Rectal smooth muscle tissue (tissue), 1 donor: Measurements from ENCODE around the gene KCP.

Source experiments
- H3K27ac ChIP-seq: one replicate; pipeline ENCODE4 v1.7.0; 2013; ENCODE audit warnings: low read depth, low read length, inconsistent platforms
- H3K27me3 ChIP-seq: one replicate; pipeline ENCODE4 v1.7.0; 2013; ENCODE audit warnings: low read length; ENCODE audit not compliant: control insufficient read depth, insufficient read depth
- H3K36me3 ChIP-seq: one replicate; pipeline ENCODE4 v1.7.0; 2013; ENCODE audit warnings: low read length; ENCODE audit not compliant: control insufficient read depth, insufficient read depth
- H3K4me1 ChIP-seq: one replicate; pipeline ENCODE4 v1.7.0; 2013; ENCODE audit warnings: low read length; ENCODE audit not compliant: control insufficient read depth, insufficient read depth
- H3K4me3 ChIP-seq: one replicate; pipeline ENCODE4 v1.7.0; 2013; ENCODE audit warnings: low read length
- H3K9ac ChIP-seq: one replicate; pipeline ENCODE4 v1.7.0; 2013; ENCODE audit warnings: low read length

KCP gene

DNA sequence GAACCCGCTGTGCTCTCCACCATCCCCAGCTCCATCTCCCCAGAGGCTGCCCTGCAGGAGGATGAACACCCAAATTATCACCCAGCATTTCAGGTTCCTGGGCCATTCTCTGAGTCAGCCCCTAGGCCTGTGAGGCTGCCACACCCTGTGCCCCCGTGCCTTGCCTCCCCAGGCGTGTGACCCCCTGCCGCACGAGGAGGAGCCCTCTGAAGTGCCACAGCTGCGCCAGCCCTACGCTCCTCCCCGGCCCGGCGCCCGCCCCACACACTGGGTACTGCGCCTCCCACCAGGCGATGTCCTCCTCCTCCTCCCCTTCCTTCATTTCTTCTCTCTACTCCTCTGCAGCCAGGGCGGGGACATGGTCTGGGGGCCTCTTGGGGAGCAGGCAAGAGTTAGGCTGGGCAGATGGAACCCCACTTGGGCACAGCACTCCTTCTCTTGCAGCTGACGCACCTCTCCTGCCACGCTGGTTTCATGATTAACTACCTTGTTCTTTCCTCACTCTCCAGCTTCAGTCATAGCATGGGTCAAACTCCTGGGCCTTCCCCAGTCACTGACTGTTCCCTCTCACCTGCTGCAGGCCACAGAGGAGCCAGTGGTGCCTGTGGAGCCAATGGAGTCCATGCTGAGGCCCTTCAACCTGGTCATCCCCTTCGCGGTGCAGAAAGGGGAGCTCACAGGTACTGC, 60.6 kb downstream of the KCP start:
- H3K36me3 ChIP-seq, result peaks cover 48% of the 10 kb centered on the region
- no peak overlapping the region for H3K27ac ChIP-seq
- H3K4me3 ChIP-seq, result no peak overlapping the region
- no peaks in the 10 kb centered on the region for H3K4me1 ChIP-seq
- no peak overlapping the region for H3K9ac ChIP-seq
- H3K27me3 ChIP-seq, result no peaks in the 10 kb centered on the region

DNA sequence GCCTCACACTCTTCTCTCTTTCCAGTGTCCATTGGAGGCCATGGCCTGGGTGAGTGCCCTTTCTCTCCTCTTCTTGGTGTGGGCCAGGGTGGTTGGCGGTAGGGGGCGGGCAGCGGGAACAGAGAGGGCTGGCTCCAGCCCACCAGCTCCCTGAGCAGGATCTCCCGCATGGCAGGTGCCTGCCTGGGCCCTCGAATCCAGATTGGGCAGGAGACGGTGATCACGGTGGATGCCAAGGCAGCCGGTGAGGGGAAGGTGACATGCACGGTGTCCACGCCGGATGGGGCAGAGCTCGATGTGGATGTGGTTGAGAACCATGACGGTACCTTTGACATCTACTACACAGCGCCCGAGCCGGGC, 61.4 kb downstream of the KCP start:
- no peaks in the 10 kb centered on the region for H3K27me3 ChIP-seq
- no peak overlapping the region for H3K9ac ChIP-seq
- no peaks in the 10 kb centered on the region for H3K4me1 ChIP-seq
- no peak overlapping the region for H3K27ac ChIP-seq
- peaks cover 44% of the 10 kb centered on the region for H3K36me3 ChIP-seq
- no peak overlapping the region for H3K4me3 ChIP-seq

DNA sequence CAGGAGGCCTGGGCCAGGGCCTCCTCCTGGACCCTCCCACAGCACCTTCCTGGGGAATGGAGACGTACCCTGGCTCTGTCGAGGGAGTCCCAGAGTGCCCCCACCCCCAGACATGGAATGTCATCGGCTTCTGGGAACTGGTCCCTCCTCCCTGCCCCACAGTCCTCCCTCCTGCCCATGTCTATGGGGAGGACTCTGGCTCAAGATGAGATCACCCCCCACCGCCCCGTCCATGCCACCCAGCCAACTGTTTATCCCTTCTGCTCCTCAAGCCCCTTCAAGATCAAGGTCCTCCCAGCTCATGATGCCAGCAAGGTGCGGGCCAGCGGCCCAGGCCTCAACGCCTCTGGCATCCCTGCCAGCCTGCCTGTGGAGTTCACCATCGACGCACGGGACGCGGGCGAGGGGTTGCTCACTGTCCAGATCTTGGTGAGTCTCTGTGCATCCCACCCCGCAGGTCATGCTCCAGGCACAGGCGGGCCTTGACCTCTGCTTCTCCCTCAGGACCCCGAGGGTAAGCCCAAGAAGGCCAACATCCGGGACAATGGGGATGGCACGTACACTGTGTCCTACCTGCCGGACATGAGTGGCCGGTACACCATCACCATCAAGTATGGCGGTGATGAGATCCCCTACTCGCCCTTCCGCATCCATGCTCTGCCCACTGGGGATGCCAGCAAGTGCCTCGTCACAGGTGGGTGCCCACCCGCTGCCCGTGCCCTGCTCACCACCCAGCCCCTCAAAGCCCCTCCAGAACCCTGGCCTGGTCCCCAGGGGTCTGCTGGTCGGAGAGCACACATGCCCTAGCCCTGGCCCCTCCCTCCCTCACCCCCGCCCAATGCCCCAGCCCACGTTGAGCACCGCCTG, 62.0 kb downstream of the KCP start:
- Histone ChIP-seq H3K36me3 (peaks cover 46% of the 10 kb centered on the region), H3K27me3 (no peaks in the 10 kb centered on the region), H3K4me3 (no peak overlapping the region), H3K4me1 (no peaks in the 10 kb centered on the region), H3K9ac (no peak overlapping the region), H3K27ac (no peak overlapping the region)

DNA sequence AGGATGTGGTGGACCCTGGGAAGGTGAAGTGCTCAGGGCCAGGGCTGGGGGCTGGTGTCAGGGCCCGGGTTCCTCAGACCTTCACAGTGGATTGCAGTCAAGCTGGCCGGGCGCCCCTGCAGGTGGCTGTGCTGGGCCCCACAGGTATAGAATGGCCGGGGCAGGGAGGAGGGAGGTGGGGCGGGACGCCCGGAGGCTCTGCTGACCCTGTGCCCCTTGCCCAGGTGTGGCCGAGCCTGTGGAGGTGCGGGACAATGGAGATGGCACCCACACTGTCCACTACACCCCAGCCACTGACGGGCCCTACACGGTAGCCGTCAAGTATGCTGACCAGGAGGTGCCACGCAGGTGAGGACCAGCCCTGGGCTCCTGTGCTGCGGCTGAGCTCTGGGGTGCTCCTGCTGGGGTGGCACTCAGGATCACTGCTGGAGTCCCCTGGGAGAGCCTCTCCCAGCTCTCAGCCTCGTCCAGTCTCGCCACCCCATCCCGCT, 62.7 kb downstream of the KCP start:
- Histone ChIP-seq H3K27ac (no peak overlapping the region), H3K27me3 (no peaks in the 10 kb centered on the region), H3K36me3 (peaks cover 47% of the 10 kb centered on the region), H3K4me3 (no peak overlapping the region), H3K9ac (no peak overlapping the region), H3K4me1 (no peaks in the 10 kb centered on the region)

DNA sequence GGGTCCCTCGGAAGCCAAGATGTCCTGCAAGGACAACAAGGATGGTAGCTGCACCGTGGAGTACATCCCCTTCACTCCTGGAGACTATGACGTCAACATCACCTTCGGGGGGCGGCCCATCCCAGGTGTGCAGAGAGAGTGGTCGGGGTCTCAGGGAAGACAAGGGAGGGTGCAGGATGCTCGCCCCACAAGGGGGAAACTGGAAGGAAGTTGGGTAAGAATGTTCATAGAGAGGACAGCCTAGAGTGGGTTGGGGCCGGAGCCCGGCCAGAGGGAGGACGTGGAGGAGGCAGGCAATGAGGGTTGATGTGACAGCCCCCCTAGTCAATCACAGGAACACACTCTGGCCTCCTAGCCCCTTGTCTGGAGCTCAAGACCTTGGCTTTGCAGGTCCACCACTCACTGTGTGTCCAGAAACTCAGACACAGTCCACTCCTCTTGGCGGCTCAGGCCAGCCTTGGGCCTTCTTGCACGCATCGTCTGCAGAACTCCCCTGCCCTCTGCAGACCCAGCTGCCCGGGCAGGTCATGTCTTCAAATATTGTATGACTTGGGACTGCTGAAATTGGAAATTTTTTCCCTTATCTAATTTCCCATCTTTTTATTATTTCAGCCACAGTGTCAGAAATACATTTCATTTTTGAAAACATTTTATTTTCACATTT, 63.6 kb downstream of the KCP start:
- Histone ChIP-seq H3K27me3 (no peaks in the 10 kb centered on the region), H3K4me1 (no peaks in the 10 kb centered on the region), H3K4me3 (no peak overlapping the region), H3K9ac (no peak overlapping the region), H3K27ac (no peak overlapping the region), H3K36me3 (peaks cover 44% of the 10 kb centered on the region)

DNA sequence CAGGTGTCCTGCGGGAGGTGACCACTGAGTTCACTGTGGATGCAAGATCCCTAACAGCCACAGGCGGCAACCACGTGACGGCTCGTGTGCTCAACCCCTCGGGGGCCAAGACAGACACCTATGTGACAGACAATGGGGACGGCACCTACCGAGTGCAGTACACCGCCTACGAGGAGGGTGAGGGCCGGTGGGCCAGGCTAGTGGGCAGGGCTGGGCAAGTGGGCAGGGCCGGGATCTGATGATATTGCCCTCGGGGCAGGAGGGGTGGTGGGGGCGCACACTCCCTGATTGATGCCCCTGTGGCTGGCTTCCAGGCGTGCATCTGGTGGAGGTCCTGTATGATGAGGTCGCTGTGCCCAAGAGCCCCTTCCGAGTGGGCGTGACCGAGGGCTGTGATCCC, 64.5 kb downstream of the KCP start:
- no peak overlapping the region for H3K9ac ChIP-seq
- H3K27ac ChIP-seq, result no peak overlapping the region
- no peaks in the 10 kb centered on the region for H3K27me3 ChIP-seq
- no peaks in the 10 kb centered on the region for H3K4me1 ChIP-seq
- peaks cover 43% of the 10 kb centered on the region for H3K36me3 ChIP-seq
- no peak overlapping the region for H3K4me3 ChIP-seq

DNA sequence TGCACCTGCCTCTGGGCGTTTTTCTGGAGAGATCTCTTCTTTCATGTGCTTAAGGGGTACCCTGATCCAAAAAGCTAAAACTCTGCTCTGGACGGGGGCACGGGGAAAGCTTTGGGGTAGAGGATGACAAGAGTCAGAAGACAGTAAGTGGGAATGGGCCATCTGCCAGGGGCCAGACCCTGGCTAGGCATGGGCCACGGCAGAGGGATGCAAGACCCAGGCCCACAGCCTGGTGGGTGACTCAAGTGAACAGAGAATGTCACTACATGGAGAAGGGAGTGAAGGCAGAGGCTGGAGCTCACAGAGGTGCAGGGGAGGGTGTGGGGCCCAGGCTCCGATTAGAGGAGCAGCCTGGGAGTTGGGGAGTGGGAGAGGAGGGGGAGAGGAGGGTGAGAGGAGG, 65.0 kb downstream of the KCP start:
- Histone ChIP-seq H3K27ac (no peak overlapping the region), H3K36me3 (peaks cover 38% of the 10 kb centered on the region), H3K27me3 (no peaks in the 10 kb centered on the region), H3K4me1 (no peaks in the 10 kb centered on the region), H3K4me3 (no peak overlapping the region), H3K9ac (no peak overlapping the region)

DNA sequence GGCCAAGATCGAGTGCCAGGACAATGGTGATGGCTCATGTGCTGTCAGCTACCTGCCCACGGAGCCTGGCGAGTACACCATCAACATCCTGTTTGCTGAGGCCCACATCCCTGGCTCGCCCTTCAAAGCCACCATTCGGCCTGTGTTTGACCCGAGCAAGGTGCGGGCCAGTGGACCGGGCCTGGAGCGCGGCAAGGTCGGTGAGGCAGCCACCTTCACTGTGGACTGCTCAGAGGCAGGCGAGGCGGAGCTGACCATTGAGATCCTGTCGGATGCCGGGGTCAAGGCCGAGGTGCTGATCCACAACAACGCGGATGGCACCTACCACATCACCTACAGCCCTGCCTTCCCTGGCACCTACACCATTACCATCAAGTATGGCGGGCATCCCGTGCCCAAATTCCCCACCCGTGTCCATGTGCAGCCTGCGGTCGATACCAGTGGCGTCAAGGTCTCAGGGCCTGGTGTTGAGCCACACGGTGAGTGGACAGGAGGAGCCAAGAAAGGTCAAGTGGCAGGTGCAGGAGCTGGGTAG, 65.7 kb downstream of the KCP start:
- Histone ChIP-seq H3K4me3 (no peak overlapping the region), H3K27ac (no peak overlapping the region), H3K36me3 (peaks cover 32% of the 10 kb centered on the region), H3K27me3 (no peaks in the 10 kb centered on the region), H3K9ac (no peak overlapping the region), H3K4me1 (no peaks in the 10 kb centered on the region)

DNA sequence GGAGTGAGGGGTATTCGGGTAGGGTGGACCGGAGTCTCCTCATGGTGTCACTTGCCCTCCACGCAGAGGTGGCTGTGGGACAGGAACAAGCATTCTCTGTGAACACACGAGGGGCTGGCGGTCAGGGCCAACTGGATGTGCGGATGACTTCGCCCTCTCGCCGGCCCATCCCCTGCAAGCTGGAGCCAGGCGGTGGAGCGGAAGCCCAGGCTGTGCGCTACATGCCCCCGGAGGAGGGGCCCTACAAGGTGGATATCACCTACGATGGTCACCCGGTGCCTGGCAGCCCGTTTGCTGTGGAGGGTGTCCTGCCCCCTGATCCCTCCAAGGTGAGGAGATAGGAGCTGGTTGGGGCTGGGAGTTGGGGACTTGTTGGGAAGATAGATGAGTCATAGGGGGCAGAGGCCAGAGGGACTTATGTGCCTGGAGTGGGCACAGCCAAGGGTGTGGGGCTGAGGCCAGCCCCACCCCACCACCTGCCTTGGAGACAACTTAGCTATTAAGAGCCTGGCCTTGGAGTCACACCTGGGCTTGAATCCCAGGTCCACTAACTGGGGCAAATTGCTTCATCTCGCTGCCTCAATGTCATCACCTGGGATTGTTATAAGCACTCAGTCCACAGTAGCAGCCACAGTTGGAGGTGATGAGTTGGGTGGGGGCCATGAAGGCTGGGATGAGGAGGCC, 66.4 kb downstream of the KCP start:
- Histone ChIP-seq H3K9ac (no peak overlapping the region), H3K4me3 (no peak overlapping the region), H3K27ac (no peak overlapping the region), H3K27me3 (no peaks in the 10 kb centered on the region), H3K36me3 (peaks cover 27% of the 10 kb centered on the region), H3K4me1 (no peaks in the 10 kb centered on the region)

DNA sequence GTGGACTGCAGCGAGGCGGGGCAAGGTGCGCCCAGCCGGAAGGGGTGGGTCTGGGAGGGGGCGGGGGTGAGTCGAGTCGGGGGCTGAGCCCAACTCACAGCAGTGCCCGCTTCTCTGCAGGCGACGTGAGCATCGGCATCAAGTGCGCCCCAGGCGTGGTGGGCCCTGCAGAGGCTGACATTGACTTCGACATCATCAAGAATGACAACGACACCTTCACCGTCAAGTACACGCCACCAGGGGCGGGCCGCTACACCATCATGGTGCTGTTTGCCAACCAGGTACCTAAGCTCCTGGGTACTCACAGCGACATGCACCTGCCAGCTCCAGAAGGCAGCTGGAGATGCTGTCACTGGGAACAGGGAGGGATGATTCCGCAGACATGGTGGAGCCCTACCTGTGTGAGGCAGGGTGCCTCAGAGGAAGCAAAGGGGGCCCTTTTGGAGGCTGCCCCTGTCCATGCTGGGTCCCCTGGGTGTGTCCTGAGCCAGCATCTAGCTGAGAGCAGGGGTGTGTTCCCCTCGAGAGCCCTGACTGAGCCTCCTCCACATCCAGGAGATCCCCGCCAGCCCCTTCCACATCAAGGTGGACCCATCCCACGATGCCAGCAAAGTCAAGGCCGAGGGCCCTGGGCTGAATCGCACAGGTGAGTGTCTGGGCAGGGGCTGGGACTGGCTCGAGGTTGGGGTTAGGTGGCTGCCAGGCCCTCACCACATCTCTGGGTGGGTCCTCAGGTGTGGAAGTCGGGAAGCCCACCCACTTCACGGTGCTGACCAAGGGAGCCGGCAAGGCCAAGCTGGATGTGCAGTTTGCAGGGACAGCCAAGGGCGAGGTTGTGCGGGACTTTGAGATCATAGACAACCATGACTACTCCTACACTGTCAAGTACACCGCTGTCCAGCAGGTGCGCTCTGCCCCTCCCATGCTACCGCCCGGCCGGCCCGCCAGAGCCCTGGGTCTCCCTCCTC, 67.6 kb downstream of the KCP start:
- no peak overlapping the region for H3K4me3 ChIP-seq
- peak overlapping the region; percentile 67 for H3K27ac ChIP-seq
- H3K27me3 ChIP-seq, result no peaks in the 10 kb centered on the region
- H3K36me3 ChIP-seq, result peaks cover 36% of the 10 kb centered on the region
- H3K4me1 ChIP-seq, result no peaks in the 10 kb centered on the region
- no peak overlapping the region for H3K9ac ChIP-seq

DNA sequence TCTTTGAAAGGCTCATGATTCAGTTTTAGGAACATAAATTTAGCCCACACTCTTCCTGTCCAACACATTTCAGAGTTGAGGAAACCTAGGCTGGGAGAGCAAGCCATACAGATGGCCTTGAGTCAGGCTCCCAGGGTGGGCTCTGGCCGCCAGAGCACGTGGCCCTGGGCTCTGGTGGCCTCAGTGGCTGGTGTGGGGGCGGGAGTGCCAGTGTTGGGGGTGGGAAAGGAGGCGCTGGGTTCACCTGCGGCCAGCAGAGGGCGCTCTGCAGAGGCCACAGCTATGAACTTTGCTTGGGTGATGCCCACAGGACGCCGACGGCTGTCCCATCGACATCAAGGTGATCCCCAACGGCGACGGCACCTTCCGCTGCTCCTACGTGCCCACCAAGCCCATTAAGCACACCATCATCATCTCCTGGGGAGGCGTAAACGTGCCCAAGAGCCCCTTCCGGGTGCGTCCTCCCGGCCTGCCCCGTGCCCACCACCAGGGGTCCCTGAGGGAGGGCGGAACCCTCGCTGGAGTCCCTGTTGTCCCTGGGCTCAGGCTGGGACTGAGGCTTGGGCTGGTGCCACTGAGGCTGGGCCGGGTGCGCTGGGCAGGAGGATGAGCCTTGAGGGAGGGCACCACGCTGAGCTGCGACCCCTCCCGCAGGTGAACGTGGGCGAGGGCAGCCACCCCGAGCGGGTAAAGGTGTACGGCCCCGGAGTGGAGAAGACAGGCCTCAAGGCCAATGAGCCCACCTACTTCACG, 68.4 kb downstream of the KCP start:
- H3K36me3 ChIP-seq, result peaks cover 41% of the 10 kb centered on the region
- peak overlapping the region; percentile 67 for H3K27ac ChIP-seq
- H3K9ac ChIP-seq, result no peak overlapping the region
- H3K4me1 ChIP-seq, result no peaks in the 10 kb centered on the region
- no peaks in the 10 kb centered on the region for H3K27me3 ChIP-seq
- H3K4me3 ChIP-seq, result no peak overlapping the region
